T-helper 22 cell (primary cell): ENCODE measurements around the gene CDK14.

Source experiments
- DNase-seq: peaks from one replicate; pipeline ENCODE4 v3.0.0-alpha.2; 2020; ENCODE audit warnings: low read depth

The CDK14 gene

DNA sequence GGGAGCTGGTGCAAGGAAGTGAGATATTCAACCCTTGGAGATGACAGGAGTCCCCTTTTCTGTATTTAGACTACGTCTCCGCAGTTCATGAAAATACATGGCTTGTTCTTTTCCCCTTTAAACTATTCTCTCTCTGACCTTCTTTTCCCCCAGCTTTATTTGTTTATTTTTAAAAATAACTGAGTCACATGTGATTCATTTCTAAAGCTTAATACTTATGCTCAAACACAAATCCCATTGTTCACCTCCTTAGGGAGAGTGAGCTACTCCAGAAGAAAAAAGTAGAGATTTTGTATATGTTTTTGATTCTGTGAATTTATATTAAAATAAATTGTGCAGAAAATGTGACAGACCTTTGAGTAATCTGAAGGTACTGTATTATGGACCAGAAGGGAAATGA, 632.2 kb downstream of the CDK14 start:
- no peak for DNase-seq

DNA sequence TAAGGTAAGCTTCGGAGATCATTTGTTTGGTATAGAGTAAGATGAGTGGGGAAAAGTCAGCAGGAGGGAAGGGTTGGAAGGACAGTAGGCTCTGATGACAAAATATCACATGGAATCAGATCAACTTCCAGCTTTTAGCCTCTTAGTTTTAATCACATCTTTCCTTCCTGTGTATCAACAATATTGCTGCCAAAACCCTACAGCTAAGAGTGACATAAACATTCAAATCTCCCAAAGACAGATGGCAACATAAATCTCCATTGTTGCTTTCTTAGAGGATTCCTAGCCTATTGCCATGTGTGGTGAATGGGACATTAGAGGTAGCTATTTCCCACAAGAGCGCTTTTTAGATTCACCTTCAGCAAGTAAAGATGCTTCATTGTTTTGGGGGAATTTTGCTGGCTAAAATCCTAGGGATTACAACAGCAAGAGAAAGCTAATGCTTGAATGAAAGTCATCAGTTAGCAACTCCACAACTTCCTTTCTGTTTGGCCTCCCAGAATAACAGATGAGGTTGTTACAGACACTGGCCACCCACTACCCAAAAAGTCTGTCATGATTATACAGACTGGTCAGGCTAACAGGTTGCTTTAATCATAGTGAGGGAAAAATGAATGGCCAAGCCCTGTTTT, 632.9 kb downstream of the CDK14 start:
- no peak for DNase-seq

DNA sequence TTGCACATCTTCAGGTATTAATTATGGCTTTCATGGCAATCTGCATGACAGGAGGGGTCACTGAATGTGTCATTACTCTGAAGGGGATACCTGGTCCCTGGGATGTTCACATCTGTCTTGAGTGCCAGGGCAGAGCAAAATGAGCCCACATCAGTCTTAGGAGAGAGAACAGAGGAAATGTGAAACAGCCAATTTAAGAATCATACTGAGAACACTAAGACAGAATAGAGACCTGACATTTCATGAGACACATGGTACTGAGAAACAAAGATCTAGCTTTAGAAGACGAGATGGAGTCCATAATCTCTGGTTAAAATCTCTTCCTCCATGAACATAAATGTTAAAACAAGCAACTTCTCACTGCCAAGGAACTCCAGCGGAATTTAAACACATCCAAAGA, 634.0 kb downstream of the CDK14 start:
- DNase-seq, result no peak

DNA sequence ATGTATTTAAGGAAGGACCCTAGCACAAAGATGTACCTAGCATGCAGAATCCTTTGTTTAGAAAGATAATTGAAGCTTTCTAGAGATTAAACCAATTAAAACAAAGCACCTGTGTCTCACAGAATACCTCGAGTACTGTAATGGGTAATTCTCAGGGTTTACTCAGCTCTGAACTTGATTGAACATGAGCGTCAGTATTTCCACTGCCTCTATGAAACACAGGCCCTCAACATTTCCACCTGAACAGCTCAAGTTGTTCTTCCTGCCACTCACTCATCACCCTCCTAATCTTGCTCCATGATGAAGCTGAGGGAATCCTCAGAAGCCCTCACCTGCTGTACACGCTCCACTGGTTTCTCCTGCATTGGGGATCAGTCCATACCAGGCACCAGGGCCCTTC, 634.4 kb downstream of the CDK14 start:
- DNase-seq, result no peak

DNA sequence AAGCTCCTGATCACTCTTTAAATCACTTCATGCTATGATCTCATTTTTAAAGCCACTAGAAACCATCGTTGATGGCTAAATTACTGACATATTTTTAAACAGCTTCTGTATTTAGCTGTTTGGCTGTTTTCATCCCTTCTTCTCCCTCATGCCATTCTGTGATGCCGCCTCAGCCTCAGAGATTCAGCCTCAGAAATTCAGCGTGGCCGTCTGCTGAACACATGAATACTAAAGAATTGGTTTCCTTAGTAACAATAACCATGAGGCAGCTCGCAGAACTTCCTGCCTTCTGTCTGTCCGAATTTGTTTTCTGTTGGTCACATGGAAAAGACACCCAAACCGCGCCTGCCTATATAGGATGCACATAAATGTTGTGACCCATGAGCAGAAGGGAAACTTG, 637.1 kb downstream of the CDK14 start:
- DNase-seq, result no peak

DNA sequence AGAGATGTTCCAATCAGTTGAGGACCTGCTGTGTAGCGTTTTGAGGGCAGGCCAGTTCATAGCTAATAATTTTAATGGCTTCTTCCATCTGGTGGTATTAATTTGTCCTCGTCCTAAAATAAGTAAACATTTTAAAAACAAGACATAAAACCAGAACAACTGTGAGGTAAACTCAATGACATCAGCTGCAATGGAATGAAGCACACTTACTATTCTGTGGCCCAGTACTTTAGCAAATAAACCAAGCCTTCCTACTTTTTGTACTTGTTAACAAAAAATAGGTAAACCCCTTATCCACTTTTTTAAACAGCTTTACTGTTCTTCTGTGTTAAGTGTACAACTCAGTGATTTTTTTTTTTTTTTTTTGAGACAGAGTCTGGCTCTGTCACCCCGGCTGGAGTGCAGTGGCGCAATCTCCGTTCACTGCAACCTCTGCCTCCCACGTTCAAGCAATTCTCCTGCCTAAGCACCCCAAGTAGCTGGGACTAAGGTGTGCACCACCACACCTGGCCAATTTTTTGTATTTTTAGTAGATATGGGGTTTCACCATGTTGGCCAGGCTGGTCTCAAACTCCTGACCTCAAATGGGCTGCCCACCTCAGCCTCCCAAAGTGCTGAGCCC, 639.2 kb downstream of the CDK14 start:
- DNase-seq, result no peak

DNA sequence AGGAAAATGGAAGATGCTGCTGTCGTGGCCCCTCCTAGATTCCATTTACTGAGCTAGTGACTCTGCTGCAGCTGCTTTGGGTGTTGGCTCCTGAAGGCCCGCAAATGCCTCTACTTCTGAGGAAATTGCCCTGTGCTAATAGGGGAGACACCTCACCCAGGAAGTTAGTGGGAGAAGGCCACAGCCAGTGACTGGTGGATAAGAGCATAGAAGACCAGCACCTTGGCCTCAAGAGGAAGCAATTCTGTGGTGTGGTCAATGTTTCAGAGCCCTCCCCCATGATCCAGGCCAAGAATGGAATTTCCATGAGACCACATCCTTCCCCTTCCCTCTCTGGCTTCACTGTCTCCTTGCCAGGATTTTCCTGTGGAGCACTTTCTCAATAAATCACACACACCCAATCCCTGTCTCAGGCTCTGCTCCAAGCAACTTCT, 643.1 kb downstream of the CDK14 start:
- no peak for DNase-seq

DNA sequence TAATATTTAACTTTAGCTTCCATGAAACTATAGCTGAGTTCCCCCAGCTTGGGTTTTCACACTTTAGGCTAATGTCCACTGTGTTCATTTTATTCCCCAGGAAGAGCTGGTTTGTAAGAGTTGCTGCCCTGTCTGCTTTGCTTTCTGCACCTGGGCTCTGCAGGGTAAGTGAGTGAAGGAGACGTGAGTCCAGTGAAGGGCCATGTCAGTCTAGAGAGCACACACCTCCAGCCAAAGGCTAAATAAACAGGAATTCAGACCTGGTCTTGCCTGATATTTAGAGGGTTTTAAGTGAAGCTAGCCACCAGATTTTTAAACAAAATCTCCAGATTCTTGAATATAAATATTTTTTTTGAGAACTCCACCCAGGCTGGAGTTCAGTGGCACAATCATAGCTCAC, 643.7 kb downstream of the CDK14 start:
- DNase-seq, result no peak

DNA sequence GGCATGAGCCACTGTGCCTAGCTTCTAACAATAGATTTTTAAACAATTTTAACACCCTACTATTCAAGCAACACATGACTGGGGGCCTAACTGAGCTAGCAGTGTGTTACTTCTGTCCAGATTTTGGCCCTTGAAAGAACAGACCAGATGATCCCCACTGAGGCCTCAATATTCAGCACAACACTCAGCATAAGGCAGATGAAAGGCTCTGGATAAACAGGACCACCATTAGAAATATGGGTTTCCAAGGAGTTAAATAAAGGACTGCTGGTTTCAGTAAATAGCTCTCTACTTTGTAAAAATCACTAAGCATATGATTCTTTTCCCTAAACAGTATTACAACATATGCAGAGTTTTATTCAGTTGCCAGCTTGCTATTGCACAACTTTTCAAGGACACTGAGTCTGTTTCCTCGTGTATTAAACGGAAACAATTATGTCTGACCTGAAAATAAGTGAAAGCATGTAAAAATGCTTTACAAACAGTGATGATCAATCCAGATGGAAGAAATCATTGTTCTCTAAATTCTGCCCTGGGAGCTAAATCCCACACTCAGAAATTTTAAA, 644.3 kb downstream of the CDK14 start:
- DNase-seq, result no peak

DNA sequence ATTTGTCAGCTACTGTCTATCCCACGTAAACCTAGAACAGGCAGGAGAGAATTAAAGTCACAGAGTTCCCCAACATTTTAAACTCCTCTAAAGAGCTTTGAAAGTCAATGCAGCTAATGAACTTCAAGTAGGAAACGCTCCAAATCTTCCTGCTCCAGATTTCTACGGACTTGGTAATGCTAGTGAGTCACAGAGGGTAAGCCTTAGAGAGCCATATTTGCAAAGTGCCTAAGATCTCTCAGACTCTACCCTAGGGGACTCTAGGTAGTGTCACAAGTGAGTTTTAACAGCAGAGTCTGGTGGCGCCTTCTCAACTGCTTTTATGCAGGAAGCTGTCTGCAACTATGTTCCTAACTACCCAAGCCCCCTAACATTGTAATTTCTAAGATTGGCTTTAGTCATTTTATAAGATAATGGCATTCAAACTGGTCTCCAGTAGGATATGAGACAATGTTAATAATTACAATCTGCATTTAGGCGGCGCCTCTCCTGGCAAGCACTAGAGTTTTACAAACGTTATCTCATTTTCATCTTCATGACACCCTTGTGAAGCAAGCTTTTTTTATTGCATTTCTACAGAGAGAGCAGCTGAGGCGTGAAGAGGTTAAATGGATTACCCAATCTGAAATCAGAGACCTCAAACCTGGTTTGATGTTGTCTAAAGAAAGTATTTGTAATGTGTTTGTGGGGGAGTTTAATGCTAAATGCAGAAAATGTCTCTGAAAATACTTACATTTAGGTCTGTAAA, 646.1 kb downstream of the CDK14 start:
- no peak for DNase-seq

DNA sequence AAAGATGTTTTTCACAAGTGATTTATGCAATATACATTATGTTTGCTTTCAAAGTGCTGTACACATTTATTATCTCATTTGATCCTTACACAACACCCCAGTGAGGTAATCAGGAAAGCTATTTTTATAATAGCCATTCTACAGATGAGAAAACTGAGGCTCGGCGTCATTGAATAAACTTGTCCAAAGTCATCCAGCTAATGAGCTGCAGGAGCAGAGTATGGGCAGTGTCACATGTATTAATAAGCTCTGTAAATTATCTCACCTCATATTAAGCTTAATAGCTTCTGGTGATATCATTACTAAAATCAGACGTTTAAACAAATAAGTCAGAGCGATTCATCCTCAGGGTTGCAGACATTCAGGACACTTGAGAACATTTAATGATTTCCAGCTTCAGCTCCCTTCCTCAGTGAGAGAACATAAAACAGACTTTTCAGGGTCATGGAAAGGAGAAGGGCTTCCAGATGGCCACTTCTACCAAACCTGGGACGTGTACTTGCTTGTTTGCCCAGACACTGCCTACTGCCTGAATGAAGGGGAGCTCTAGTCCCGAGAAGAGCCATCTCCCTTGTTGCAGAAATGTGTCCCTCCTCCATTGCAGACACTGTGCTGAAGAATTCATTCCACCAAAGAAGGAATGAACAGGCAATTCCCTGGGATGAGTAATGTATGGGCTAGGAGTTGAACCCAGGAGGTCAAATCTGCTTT, 647.6 kb downstream of the CDK14 start:
- no peak for DNase-seq

DNA sequence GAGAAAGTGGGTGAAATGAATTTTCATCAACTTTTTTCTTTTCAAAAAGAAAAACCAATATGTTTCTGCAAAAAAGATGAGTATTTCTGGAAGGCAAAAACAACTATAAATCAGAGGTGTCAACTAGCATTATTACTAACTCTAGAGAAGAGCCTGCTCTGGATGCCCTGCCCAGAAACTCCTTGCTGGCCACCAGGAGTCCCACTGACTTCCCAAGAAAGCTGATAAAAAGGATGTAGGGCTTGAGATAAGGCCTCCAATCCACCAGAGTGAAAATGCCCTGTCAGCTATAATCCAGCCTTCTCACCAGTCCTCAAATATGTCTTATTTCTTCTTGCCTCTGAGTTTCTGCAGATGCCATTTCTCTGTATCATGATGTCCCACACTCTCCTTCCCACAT, 651.4 kb downstream of the CDK14 start:
- no peak for DNase-seq

DNA sequence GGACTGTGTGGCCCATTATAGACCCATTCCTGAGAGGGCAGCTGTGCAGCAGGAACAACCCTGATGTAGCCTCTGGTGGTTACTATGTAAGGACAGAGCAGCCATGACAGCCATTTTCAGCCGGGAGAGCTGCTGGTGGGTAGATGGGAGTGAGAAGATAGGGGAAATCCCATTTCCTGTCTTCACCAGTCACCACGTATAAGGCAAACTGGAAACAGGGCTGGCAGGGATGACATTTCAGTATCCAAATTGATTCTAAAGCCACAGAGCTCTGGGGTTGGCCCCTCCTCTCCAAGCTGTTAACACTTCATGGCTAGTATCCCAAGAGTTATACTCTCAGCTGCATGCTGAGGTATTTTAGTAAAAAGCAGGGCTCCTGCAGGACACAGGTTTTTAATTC, 652.9 kb downstream of the CDK14 start:
- DNase-seq, result no peak

DNA sequence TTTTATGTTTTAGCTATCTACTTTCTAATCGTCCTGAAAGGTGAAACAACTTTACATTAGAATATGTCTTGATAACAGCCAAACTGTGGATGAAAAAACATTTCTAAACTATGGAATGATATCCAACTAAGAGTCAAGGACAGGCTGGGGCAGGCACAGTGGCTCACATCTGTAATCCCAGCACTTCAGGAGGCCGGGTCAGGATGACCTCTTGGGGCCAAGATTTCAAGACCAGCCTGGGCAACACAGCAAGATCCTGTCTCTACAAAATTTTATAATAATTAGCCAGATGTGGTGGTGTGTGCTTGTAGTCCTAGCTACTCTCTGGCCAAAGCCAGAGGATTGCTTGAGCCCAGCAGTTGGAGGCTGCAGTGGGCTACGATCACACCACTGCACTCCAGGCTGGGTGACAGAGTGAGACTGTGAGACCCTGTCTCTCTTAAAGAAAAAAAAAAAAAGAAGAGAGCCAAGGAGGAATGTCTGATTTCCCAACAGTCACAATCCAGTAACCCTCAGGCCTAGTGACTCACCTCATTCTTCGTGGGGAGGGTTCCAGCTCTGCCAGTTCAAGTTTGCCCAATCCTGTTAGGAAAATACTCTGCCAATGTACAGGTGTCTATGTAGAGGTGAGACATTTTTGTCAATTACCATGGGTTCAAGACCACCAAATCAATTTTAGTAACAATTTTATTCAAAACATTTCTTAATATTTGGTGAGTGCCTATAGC, 653.5 kb downstream of the CDK14 start:
- DNase-seq, result no peak

DNA sequence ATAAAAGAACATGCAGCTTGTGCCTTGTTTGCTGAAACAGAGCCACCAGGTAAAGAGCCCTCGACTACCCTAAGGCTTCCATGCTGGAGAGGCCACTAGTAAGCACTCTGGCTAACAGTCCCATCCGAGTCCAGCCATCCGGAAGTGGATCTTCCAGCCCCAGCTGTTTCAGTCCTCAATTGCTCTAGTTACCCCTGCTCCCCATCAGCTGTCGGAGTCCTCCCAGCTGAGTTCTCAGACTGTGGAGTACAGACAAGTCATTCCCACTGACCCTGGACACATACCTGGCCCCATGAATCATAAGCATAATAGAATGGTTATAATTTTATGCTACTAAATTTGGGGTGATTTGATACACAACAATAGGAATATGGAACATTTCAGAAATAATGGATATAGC, 654.6 kb downstream of the CDK14 start:
- DNase-seq, result no peak

DNA sequence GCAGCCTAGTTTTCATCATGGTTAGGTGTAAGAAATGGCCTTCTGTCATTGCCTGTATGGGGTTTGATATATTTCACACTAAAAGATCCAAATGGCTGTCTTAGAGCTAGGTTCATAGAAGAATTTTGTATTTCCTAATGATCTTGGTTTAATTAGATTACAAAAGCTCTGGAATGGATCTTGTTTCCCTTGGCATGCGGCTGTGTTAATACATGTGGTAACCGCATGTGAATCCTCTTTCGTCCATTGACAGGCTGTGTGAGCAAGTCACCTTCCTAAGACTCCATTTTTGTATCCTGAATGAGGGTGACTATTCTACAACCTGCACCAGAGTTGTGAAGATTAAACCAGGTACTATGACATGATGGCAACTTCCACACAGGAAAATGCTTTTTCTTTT, 655.8 kb downstream of the CDK14 start:
- DNase-seq, result no peak
